GM12892 (cell line): ENCODE measurements around the gene IER5.

Experiments
- POLR2A ChIP-seq: IDR thresholded peaks from 2 replicates; pipeline ENCODE4 v1.6.1; 2011; ENCODE audit warnings: low read depth, low read length, control low read depth
- POLR2AphosphoS5 ChIP-seq: IDR thresholded peaks from 2 replicates; pipeline ENCODE4 v1.6.1; 2011; ENCODE audit warnings: low read depth, low read length, control low read depth
- TAF1 ChIP-seq: IDR thresholded peaks from 2 replicates; pipeline ENCODE4 v1.6.1; 2011; ENCODE audit warnings: low read depth, mild to moderate bottlenecking, control low read depth, low read length, borderline replicate concordance

- TF ChIP-seq TAF1 (no peak), POLR2AphosphoS5 (no peak), POLR2A (no peak)
Observed at GRCh38 chr1:181100934-181101333, 12.4 kb downstream of the IER5 start.
